HG03108 (cell line): Measurements from ENCODE around the gene RPL10.

Source experiments
- ATAC-seq: cut with Tn5 transposase; IDR thresholded peaks from one replicate; pipeline ENCODE4 v1.9.1; 2021; ENCODE audit warnings: moderate library complexity; ENCODE audit not compliant: unreplicated experiment

RPL10 gene

GRCh38 chrX:154443992-154444754, 46.0 kb downstream of the RPL10 start, which contains the start of gene FAM50A:
TSS of gene FAM50A (plus strand) at chrX:154444141. CDS start at chrX:154444236, 95 bp downstream.
- ATAC-seq: peak; percentile 77

DNA sequence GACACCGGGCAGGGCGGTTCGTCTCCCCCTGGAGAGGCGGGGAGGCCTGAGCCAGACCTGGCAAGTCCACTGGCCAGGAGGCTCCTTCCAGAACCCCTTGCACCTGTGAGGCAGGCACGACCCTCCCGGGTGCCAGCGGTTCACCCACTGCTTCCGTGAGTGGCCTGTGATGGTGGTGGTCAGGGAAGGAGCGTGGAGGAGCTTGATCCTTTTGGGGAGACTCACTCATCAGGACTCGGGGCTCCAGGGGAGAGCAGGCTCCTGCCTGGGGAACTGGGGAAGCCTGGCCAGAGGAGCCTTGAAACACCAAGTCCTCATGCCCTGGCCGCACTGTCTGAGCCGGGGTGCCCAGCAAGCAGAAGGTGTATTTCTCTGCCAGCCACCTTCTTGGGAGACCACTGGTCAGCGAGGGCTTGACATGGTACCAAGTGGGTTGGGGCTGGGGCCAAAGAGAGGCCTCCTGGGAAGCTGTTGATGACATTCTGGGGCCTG, 46.6 kb downstream of the RPL10 start:
- ATAC-seq: no peak

- no peak for ATAC-seq
Measured at GRCh38 chrX:154445776-154446175, 47.6 kb downstream of the RPL10 start.

DNA sequence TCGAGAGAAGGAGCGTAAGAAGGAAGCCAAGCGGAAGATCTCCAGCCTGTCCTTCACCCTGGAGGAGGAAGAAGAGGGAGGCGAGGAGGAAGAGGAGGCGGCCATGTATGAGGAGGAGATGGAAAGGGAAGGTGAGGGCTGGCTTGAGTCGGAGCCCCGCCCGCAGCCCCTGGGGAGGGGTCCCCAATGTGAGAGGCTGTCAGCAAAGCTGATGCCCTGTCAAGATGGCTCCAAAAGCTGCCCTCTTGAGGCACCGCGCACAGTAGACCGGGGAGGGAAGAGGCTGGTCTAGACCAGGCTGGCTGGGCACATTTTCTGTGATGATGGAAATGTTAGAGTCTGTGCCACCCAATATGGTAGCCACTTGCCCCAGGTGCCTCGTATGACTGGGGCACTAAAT, 48.3 kb downstream of the RPL10 start:
- ATAC-seq: no peak

DNA sequence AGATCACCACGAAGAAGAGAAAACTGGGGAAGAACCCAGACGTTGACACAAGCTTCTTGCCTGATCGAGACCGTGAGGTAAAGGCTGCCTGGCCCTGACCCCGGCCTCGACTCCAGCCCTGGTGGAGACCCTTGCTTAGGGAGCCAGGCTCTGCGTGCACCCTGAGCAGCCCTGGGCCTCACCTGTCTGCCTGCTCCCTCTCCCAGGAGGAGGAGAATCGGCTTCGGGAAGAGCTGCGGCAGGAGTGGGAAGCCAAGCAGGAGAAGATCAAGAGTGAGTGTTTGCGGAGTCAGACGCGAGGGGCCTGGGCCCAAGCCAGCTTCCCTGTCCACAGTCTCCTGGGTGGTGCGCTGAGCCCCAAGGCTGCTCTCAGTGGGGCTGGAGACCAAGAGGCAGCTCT, 50.3 kb downstream of the RPL10 start:
- ATAC-seq: no peak

DNA sequence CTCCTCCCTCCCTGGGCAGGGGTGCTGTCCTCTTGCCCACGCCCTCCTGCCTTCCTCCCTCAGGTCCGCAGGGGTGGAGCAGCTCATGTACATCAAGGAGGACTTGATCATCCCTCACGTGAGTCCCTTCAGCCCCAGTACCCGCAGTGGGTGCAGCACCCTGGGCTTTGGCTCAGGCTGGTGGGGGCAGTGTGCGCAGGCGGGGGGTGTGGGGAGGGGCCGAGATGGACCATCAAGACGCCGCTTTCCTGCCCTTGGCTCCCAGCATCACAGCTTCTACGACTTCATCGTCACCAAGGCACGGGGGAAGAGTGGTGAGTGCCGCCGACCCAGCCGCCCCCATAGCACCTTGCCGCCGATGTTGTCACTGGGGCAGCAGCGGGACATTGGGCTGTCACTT, 51.4 kb downstream of the RPL10 start:
- ATAC-seq: no peak

- ATAC-seq: no peak
Measured at GRCh38 chrX:154450312-154450711, 52.1 kb downstream of the RPL10 start.
